SH-SY5Y (cell line): ENCODE data around the gene TLE5.

Experiments used
- GATA2 ChIP-seq: IDR thresholded peaks from 2 replicates; pipeline ENCODE4 v1.6.1; 2011; ENCODE audit warnings: mild to moderate bottlenecking, low read depth, low read length
- GATA3 ChIP-seq: IDR thresholded peaks from 2 replicates; pipeline ENCODE4 v1.6.1; 2011; ENCODE audit warnings: low read depth, mild to moderate bottlenecking, low read length, moderate library complexity

DNA sequence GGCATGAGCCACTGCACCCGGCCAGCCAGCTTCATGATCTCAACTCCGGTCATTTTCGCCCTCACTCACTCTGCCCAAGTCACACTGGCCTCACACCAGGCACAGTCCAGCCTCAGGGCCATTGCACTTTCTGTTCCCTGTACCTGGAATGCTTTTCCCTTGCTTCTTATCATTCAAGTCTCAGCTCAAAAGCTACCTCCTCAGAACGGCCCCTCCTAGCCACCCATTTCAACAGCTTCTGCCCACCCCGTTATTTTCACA is 30.8 kb downstream of the TLE5 start:
- TF ChIP-seq GATA2 (no peak), GATA3 (no peak)
